Ascending aorta (tissue), 2 donors: ENCODE measurements around the gene MEPE. TPM values are rescaled to one million over a fixed set of nuclear protein-coding genes. Genes with fewer than 3 reads are reported as not detected.

Experiments
- DNase-seq, 2 donors: peaks; one replicate each; pipeline ENCODE4 v3.0.0-alpha.2; 2019; ENCODE audit warnings: low spot score in 2 of 2
- H3K27ac ChIP-seq, 2 donors: fragments of 200-600 bp; sonication (generic); one replicate each; pipeline ENCODE4 v1.5.1; 2016 to 2017; ENCODE audit warnings: mild to moderate bottlenecking in 1 of 2
- H3K27me3 ChIP-seq: fragments of 200-600 bp; sonication (generic); one replicate; pipeline ENCODE4 v1.5.1; 2017
- H3K36me3 ChIP-seq, 2 donors: fragments of 200-600 bp; sonication (generic); one replicate each; pipeline ENCODE4 v1.5.1; 2016
- H3K4me1 ChIP-seq, 2 donors: fragments of 200-600 bp; sonication (generic); one replicate each; pipeline ENCODE4 v1.5.1; 2016 to 2017; ENCODE audit warnings: mild to moderate bottlenecking in 1 of 2
- H3K4me3 ChIP-seq, 2 donors: fragments of 200-600 bp; sonication (generic); one replicate each; pipeline ENCODE4 v1.5.1; 2016 to 2017; ENCODE audit warnings: mild to moderate bottlenecking in 1 of 2
- H3K9me3 ChIP-seq, 2 donors: fragments of 200-600 bp; sonication (generic); one replicate each; pipeline ENCODE4 v1.5.1; 2016
- CTCF ChIP-seq, 3 experiments: fragments of 200-600 bp in 2 of 3; fragments of 450-650 bp in 1 of 3; sonication (generic) in 2 of 3; IDR thresholded peaks; one replicate each; pipeline ENCODE4 v1.5.1; 2016 to 2019; ENCODE audit warnings: antibody characterized with exemption in 3 of 3, mild to moderate bottlenecking in 1 of 3, moderate library complexity in 1 of 3
- intact Hi-C: fragments of 100-400 bp; cut with DNase I; formaldehyde crosslinking; loops from one replicate; pipeline ENCODE4 v1.15.1; 2023
- total RNA-seq: library from RNA; depleted of rRNA; stranded (reverse); fragments of >200 nt; gene quantifications from one replicate; pipeline ENCODE4 v1.1.0, GENCODE V29; 2016

MEPE gene
- total RNA-seq, 1 donor from 2014 or later: not detected

GRCh38 chr4:87857789-87858188 is 25.0 kb downstream of the MEPE start:
- Histone ChIP-seq H3K36me3 (no peaks in the 10 kb centered on the region), H3K27ac (no peak overlapping the region), H3K4me3 (no peak overlapping the region), H3K27me3 (no peaks in the 10 kb centered on the region), H3K4me1 (no peaks in the 10 kb centered on the region), H3K9me3 (no peaks in the 10 kb centered on the region)
- TF ChIP-seq CTCF (IDR thresholded peaks at IDR 0.05): no peak
- DNase-seq: no peak
- intact Hi-C loops: loop anchor here (5.0 kb wide), 1 partner anchor 660 kb away; no protein-coding TSS in a partner anchor

GRCh38 chr4:87862236-87862635 is 29.5 kb downstream of the MEPE start:
- no peak for TF ChIP-seq CTCF (IDR thresholded peaks at IDR 0.05)
- intact Hi-C loops: no loop called here

GRCh38 chr4:87863486-87863885 is 30.7 kb downstream of the MEPE start:
- no peak for DNase-seq
- no peak overlapping the region for H3K4me3 ChIP-seq
- H3K36me3 ChIP-seq: no peaks in the 10 kb centered on the region
- no peaks in the 10 kb centered on the region for H3K27me3 ChIP-seq
- intact Hi-C loops: no loop called here
- TF ChIP-seq CTCF (IDR thresholded peaks at IDR 0.05): no peak
- no peaks in the 10 kb centered on the region for H3K4me1 ChIP-seq
- H3K27ac ChIP-seq: no peak overlapping the region
- H3K9me3 ChIP-seq: no peaks in the 10 kb centered on the region

More at GRCh38 chr4:87862236-87862635, 29.5 kb downstream of the MEPE start:
- no peak overlapping the region for H3K4me3 ChIP-seq
- H3K27me3 ChIP-seq: no peaks in the 10 kb centered on the region
- H3K27ac ChIP-seq: no peak overlapping the region
- H3K36me3 ChIP-seq: no peaks in the 10 kb centered on the region
- H3K4me1 ChIP-seq: no peaks in the 10 kb centered on the region
- DNase-seq: no peak
- H3K9me3 ChIP-seq: no peaks in the 10 kb centered on the region

- DNase-seq: no peak
- H3K27me3 ChIP-seq: no peaks in the 10 kb centered on the region
- H3K4me1 ChIP-seq: no peaks in the 10 kb centered on the region
- H3K4me3 ChIP-seq: no peak overlapping the region
- H3K9me3 ChIP-seq: no peaks in the 10 kb centered on the region
- no peak overlapping the region for H3K27ac ChIP-seq
- intact Hi-C loops: no loop called here
- H3K36me3 ChIP-seq: no peaks in the 10 kb centered on the region
- no peak for TF ChIP-seq CTCF (IDR thresholded peaks at IDR 0.05)
Measured at GRCh38 chr4:87864321-87864720, 31.6 kb downstream of the MEPE start.

- Histone ChIP-seq H3K4me1 (no peaks in the 10 kb centered on the region), H3K36me3 (no peaks in the 10 kb centered on the region), H3K27me3 (no peaks in the 10 kb centered on the region), H3K27ac (no peak overlapping the region), H3K4me3 (no peak overlapping the region), H3K9me3 (no peaks in the 10 kb centered on the region)
- DNase-seq: no peak
- intact Hi-C loops: no loop called here
- no peak for TF ChIP-seq CTCF (IDR thresholded peaks at IDR 0.05)
Measured at GRCh38 chr4:87865288-87865687, 32.5 kb downstream of the MEPE start.

GRCh38 chr4:87865960-87866598 is 33.3 kb downstream of the MEPE start:
- no peaks in the 10 kb centered on the region for H3K27me3 ChIP-seq
- TF ChIP-seq CTCF (IDR thresholded peaks at IDR 0.05): no peak
- intact Hi-C loops: no loop called here

More at GRCh38 chr4:87865960-87866598, 33.3 kb downstream of the MEPE start:
- no peak for DNase-seq
- H3K9me3 ChIP-seq: no peaks in the 10 kb centered on the region
- no peak overlapping the region for H3K4me3 ChIP-seq
- no peaks in the 10 kb centered on the region for H3K36me3 ChIP-seq
- H3K4me1 ChIP-seq: no peaks in the 10 kb centered on the region
- no peak overlapping the region for H3K27ac ChIP-seq
